IgD-negative memory B cell (primary cell): Measurements from ENCODE around the gene UAP1L1. TPM values are rescaled to one million over a fixed set of nuclear protein-coding genes. Genes with fewer than 3 reads are reported as not detected.
"Not testable (repeated sequence)": the region's sequence is repeated elsewhere in the genome, so short reads cannot be mapped to it uniquely, and the experiment has no call there.

Experiments
- H3K27ac Mint-ChIP-seq, 3 donors: one replicate each; pipeline ENCODE4 v1.8.0; 2020 to 2022; ENCODE audit warnings: mild to moderate bottlenecking in 3 of 3, mixed read lengths in 3 of 3, moderate library complexity in 1 of 3
- H3K27me3 Mint-ChIP-seq: one replicate; pipeline ENCODE4 v1.8.0; 2021; ENCODE audit warnings: mixed read lengths
- H3K36me3 Mint-ChIP-seq: one replicate; pipeline ENCODE4 v1.8.0; 2020; ENCODE audit warnings: mild to moderate bottlenecking, mixed read lengths
- H3K4me1 Mint-ChIP-seq, 3 donors: one replicate each; pipeline ENCODE4 v1.8.0; 2020 to 2022; ENCODE audit warnings: mixed read lengths in 3 of 3, mild to moderate bottlenecking in 1 of 3
- H3K4me3 Mint-ChIP-seq, 4 donors: one replicate each; pipeline ENCODE4 v1.8.0; 2020 to 2022; ENCODE audit warnings: mild to moderate bottlenecking in 4 of 4, mixed read lengths in 4 of 4, moderate library complexity in 3 of 4
- H3K9me3 Mint-ChIP-seq, 3 donors: one replicate each; pipeline ENCODE4 v1.8.0; 2020 to 2021; ENCODE audit warnings: mixed read lengths in 3 of 3, mild to moderate bottlenecking in 1 of 3
- polyA plus RNA-seq: library from polyadenylated mRNA; unstranded; fragments of 300-500 nt; fragmentation: Illumina TruSeq; gene quantifications from one replicate; pipeline ENCODE4 v1.2.3, GENCODE V29; 2021

The UAP1L1 gene
- 3.0 TPM for polyA plus RNA-seq

GRCh38 chr9:137077010-137077747, at the start of gene UAP1L1:
Gene UAP1L1, plus strand, starts transcription at chr9:137077517. Its CDS starts 16 bp downstream, at chr9:137077533.
- Mint-ChIP-seq H3K9me3 (no peaks in the 10 kb centered on the region), H3K27ac (peak within 1 kb of the TSS in 2 of 3 donors; percentile 63 to 80), H3K27me3 (no peaks in the 10 kb centered on the region), H3K4me1 (peaks cover 11 to 13% (median 12%) of the 10 kb centered on the region in 3 donors), H3K4me3 (peak within 1 kb of the TSS; percentile 79 to 90 (median 81)), H3K36me3 (no peaks in the 10 kb centered on the region)

- H3K4me3 Mint-ChIP-seq, result peak overlapping the region; percentile 80 to 97 (median 90)
- H3K27me3 Mint-ChIP-seq, result no peaks in the 10 kb centered on the region
- no peaks in the 10 kb centered on the region for H3K36me3 Mint-ChIP-seq
- H3K9me3 Mint-ChIP-seq, result no peaks in the 10 kb centered on the region
- H3K27ac Mint-ChIP-seq, result peak overlapping the region in 2 of 3 donors; percentile 81 to 96
- peaks cover 23 to 34% (median 27%) of the 10 kb centered on the region in 3 donors for H3K4me1 Mint-ChIP-seq
Measured at GRCh38 chr9:137028263-137029057, 48.9 kb upstream of the UAP1L1 start.

GRCh38 chr9:137029058-137029936, 48.0 kb upstream of the UAP1L1 start:
- Mint-ChIP-seq H3K27me3 (no peaks in the 10 kb centered on the region), H3K36me3 (no peaks in the 10 kb centered on the region), H3K4me1 (peaks cover 23 to 39% (median 29%) of the 10 kb centered on the region in 3 donors), H3K4me3 (peak overlapping the region; percentile 86 to 97 (median 92)), H3K27ac (peak overlapping the region; percentile 13 to 96 (median 81)), H3K9me3 (no peaks in the 10 kb centered on the region)

- Mint-ChIP-seq H3K36me3 (no peaks in the 10 kb centered on the region), H3K9me3 (no peaks in the 10 kb centered on the region), H3K4me1 (peaks cover 28 to 44% (median 35%) of the 10 kb centered on the region in 3 donors), H3K27me3 (no peaks in the 10 kb centered on the region), H3K4me3 (peak overlapping the region; percentile 86 to 97 (median 92)), H3K27ac (peak overlapping the region; percentile 5 to 96 (median 93))
Measured at GRCh38 chr9:137030006-137030405, 47.3 kb upstream of the UAP1L1 start.

GRCh38 chr9:137030538-137031527, 46.5 kb upstream of the UAP1L1 start:
- H3K4me1 Mint-ChIP-seq, result peaks cover 30 to 43% (median 33%) of the 10 kb centered on the region in 3 donors
- H3K9me3 Mint-ChIP-seq, result no peaks in the 10 kb centered on the region
- no peaks in the 10 kb centered on the region for H3K27me3 Mint-ChIP-seq
- H3K36me3 Mint-ChIP-seq, result no peaks in the 10 kb centered on the region
- H3K4me3 Mint-ChIP-seq, result peak overlapping the region; percentile 86 to 97 (median 92)
- H3K27ac Mint-ChIP-seq, result peak overlapping the region; percentile 80 to 96 (median 93)

- H3K9me3 Mint-ChIP-seq, result no peaks in the 10 kb centered on the region
- H3K4me1 Mint-ChIP-seq, result peaks cover 28 to 35% (median 29%) of the 10 kb centered on the region in 3 donors
- no peaks in the 10 kb centered on the region for H3K36me3 Mint-ChIP-seq
- peak within 1 kb of the TSS; percentile 88 to 97 (median 95) for H3K4me3 Mint-ChIP-seq
- no peaks in the 10 kb centered on the region for H3K27me3 Mint-ChIP-seq
- H3K27ac Mint-ChIP-seq, result peak within 1 kb of the TSS; percentile 93 to 96 (median 94)
Measured at GRCh38 chr9:137031904-137032640, 45.2 kb upstream of the UAP1L1 start, which contains the start of gene FUT7. Gene FUT7, minus strand, starts transcription at chr9:137032088. Its CDS starts 97 bp downstream, at chr9:137031991.

- no peaks in the 10 kb centered on the region for H3K27me3 Mint-ChIP-seq
- H3K4me3 Mint-ChIP-seq, result peak overlapping the region; percentile 88 to 97 (median 94)
- peak overlapping the region; percentile 73 to 91 (median 86) for H3K27ac Mint-ChIP-seq
Measured at GRCh38 chr9:137032858-137033257, 44.5 kb upstream of the UAP1L1 start.

GRCh38 chr9:137033481-137033880, 43.8 kb upstream of the UAP1L1 start:
- Mint-ChIP-seq H3K4me1 (peaks cover 26 to 32% (median 29%) of the 10 kb centered on the region in 3 donors), H3K4me3 (peak overlapping the region; percentile 88 to 97 (median 94)), H3K27ac (peak overlapping the region; percentile 59 to 86 (median 73))
- H3K27me3 Mint-ChIP-seq, H3K36me3 Mint-ChIP-seq, H3K9me3 Mint-ChIP-seq: not testable (repeated sequence)

More at GRCh38 chr9:137032858-137033257, 44.5 kb upstream of the UAP1L1 start:
- Mint-ChIP-seq H3K9me3 (no peaks in the 10 kb centered on the region), H3K36me3 (no peaks in the 10 kb centered on the region), H3K4me1 (peaks cover 26 to 32% (median 29%) of the 10 kb centered on the region in 3 donors)

- no peaks in the 10 kb centered on the region for H3K9me3 Mint-ChIP-seq
- peaks cover 24 to 32% (median 26%) of the 10 kb centered on the region in 3 donors for H3K4me1 Mint-ChIP-seq
- H3K4me3 Mint-ChIP-seq, result peak overlapping the region; percentile 88 to 97 (median 94)
- H3K27ac Mint-ChIP-seq, result peak overlapping the region; percentile 62 to 86 (median 83)
- no peaks in the 10 kb centered on the region for H3K36me3 Mint-ChIP-seq
- H3K27me3 Mint-ChIP-seq, result no peaks in the 10 kb centered on the region
Measured at GRCh38 chr9:137034039-137034708, 43.1 kb upstream of the UAP1L1 start.

GRCh38 chr9:137034709-137035506, 42.4 kb upstream of the UAP1L1 start:
- H3K36me3 Mint-ChIP-seq, result no peaks in the 10 kb centered on the region
- peak overlapping the region; percentile 49 to 83 (median 62) for H3K27ac Mint-ChIP-seq
- H3K4me3 Mint-ChIP-seq, result peak overlapping the region; percentile 57 to 90 (median 78)
- H3K9me3 Mint-ChIP-seq, result no peaks in the 10 kb centered on the region
- no peaks in the 10 kb centered on the region for H3K27me3 Mint-ChIP-seq
- H3K4me1 Mint-ChIP-seq, result peaks cover 18 to 28% (median 20%) of the 10 kb centered on the region in 3 donors

- peak overlapping the region in 3 of 4 donors; percentile 66 to 90 (median 89) for H3K4me3 Mint-ChIP-seq
- no peaks in the 10 kb centered on the region for H3K27me3 Mint-ChIP-seq
- peak overlapping the region in 2 of 3 donors; percentile 49 to 62 for H3K27ac Mint-ChIP-seq
- no peaks in the 10 kb centered on the region for H3K36me3 Mint-ChIP-seq
- no peaks in the 10 kb centered on the region for H3K9me3 Mint-ChIP-seq
- H3K4me1 Mint-ChIP-seq, result peaks cover 18 to 26% (median 19%) of the 10 kb centered on the region in 3 donors
Measured at GRCh38 chr9:137035507-137035834, 41.8 kb upstream of the UAP1L1 start.

GRCh38 chr9:137035937-137036336, 41.4 kb upstream of the UAP1L1 start:
- H3K4me3 Mint-ChIP-seq, result no peak overlapping the region
- H3K9me3 Mint-ChIP-seq, result no peaks in the 10 kb centered on the region
- no peaks in the 10 kb centered on the region for H3K36me3 Mint-ChIP-seq
- peaks cover 14 to 22% (median 14%) of the 10 kb centered on the region in 3 donors for H3K4me1 Mint-ChIP-seq
- no peaks in the 10 kb centered on the region for H3K27me3 Mint-ChIP-seq
- H3K27ac Mint-ChIP-seq, result no peak overlapping the region
